ENCODE results near the gene ANK3.

- TF ChIP-seq CTCF (IDR thresholded peaks at IDR 0.05; ENCODE audit: poor library complexity, severe bottlenecking) (no peak), POLR2AphosphoS5 (IDR thresholded peaks at IDR 0.05) (no peak), EZH2 (IDR thresholded peaks at IDR 0.05; ENCODE audit: borderline replicate concordance, insufficient read depth, low read length, poor library complexity, severe bottlenecking) (no peak), RAD21 (conservative IDR thresholded peaks at IDR 0.05) (no peak), TAF1 (IDR thresholded peaks at IDR 0.05; ENCODE audit: low read depth) (no peak), SMC3 (conservative IDR thresholded peaks at IDR 0.05; ENCODE audit: poor library complexity) (no peak)
Observed at GRCh38 chr10:60003651-60004523, 385.8 kb downstream of the ANK3 start.
